A549 (cell line): Measurements from ENCODE around the gene TMEM267. TPM values are rescaled to one million over a fixed set of nuclear protein-coding genes. Genes with fewer than 3 reads are reported as not detected.
A peak's percentile ranks its signal among the peaks of the same experiment; 100 is the strongest.
"Not testable (repeated sequence)": the region's sequence is repeated elsewhere in the genome, so short reads cannot be mapped to it uniquely, and the experiment has no call there.

Source experiments
- ATAC-seq, 2 experiments: fragments of 200-7000 bp in 1 of 2; fragments of >200 bp in 1 of 2; cut with Nextera tagmentation in 1 of 2; cut with Tn5 transposase in 1 of 2; 3 replicates each; pipeline versions ENCODE4 v1.8.0 to v1.9.1; 2018 to 2020; ENCODE audit warnings: mild to moderate bottlenecking in 1 of 2, moderate library complexity in 1 of 2
- CTCF ChIA-PET: fragments of 300-600 bp; sonication (Branson Sonifier 250); formaldehyde crosslinking; extraction: SDS; loops from one replicate; lab custom pipeline; 2021; ENCODE audit warnings: antibody characterized with exemption, inconsistent platforms; lab: Yijun Ruan, JAX
- POLR2A ChIA-PET: fragments of 350-600 bp; formaldehyde crosslinking; extraction: SDS; loops from one replicate; lab custom pipeline; 2021; ENCODE audit warnings: antibody characterized with exemption, inconsistent platforms; lab: Yijun Ruan, JAX
- DNase-seq, 2 experiments: peaks; one replicate each; pipeline versions ENCODE4 v3.0.0 to v3.0.0-alpha.2; 2011 to 2016; ENCODE audit warnings: low read depth in 1 of 2, low spot score in 1 of 2
- FAIRE-seq: peaks from 2 replicates; lab custom pipeline; 2011; peaks lifted over from hg19 to GRCh38; lab: Jason Lieb, UNC
- H3K27ac ChIP-seq, 2 experiments: fragments of >200 bp; sonication (Bioruptor Twin); formaldehyde crosslinking; 3 replicates each; pipeline ENCODE4 v1.5.1; 2016 to 2017
- H3K4me1 ChIP-seq: fragments of >200 bp; sonication (Bioruptor Twin); formaldehyde crosslinking; 3 replicates; pipeline ENCODE4 v1.6.1; 2016
- H3K4me2 ChIP-seq: fragments of >200 bp; sonication (Bioruptor Twin); formaldehyde crosslinking; 3 replicates; pipeline ENCODE4 v1.6.1; 2016
- H3K4me3 ChIP-seq: fragments of >200 bp; sonication (Bioruptor Twin); formaldehyde crosslinking; 3 replicates; pipeline ENCODE4 v1.5.1; 2016
- H3K9me3 ChIP-seq: fragments of >200 bp; sonication (Bioruptor Twin); formaldehyde crosslinking; 3 replicates; pipeline ENCODE4 v1.6.1; 2016
- ATOH8 ChIP-seq: fragments of 250-450 bp; sonication (Bioruptor Pico); IDR thresholded peaks from 2 replicates; pipeline ENCODE4 v1.5.0; 2020; ENCODE audit warnings: low read depth, mild to moderate bottlenecking, moderate library complexity
- BCL3 ChIP-seq: fragments of >200 bp; sonication (Bioruptor Twin); formaldehyde crosslinking; IDR thresholded peaks from 3 replicates; pipeline ENCODE4 v1.6.1; 2016
- CBX2 ChIP-seq: fragments of 200-600 bp; sonication (generic); IDR thresholded peaks from 2 replicates; pipeline ENCODE4 v1.6.1; 2016; ENCODE audit warnings: low read depth, mild to moderate bottlenecking, borderline replicate concordance
- CHD4 ChIP-seq: fragments of 200-600 bp; sonication (generic); IDR thresholded peaks from 2 replicates; pipeline ENCODE4 v1.6.1; 2016; ENCODE audit warnings: antibody characterized with exemption, mild to moderate bottlenecking, borderline replicate concordance
- EHMT2 ChIP-seq: fragments of 200-600 bp; sonication (generic); IDR thresholded peaks from 2 replicates; pipeline ENCODE4 v1.6.1; 2016; ENCODE audit warnings: antibody characterized with exemption, low read depth, mild to moderate bottlenecking, moderate library complexity
- ELK1 ChIP-seq: fragments of 150-350 bp; IDR thresholded peaks from 2 replicates; pipeline ENCODE4 v1.6.1; 2014; ENCODE audit warnings: low read depth, mild to moderate bottlenecking, low read length
- ESRRA ChIP-seq: fragments of 150-350 bp; IDR thresholded peaks from 2 replicates; pipeline ENCODE4 v1.6.1; 2014; ENCODE audit warnings: mild to moderate bottlenecking, low read length, borderline replicate concordance
- GATA3 ChIP-seq: IDR thresholded peaks from 2 replicates; pipeline ENCODE4 v1.6.1; 2012; ENCODE audit warnings: borderline replicate concordance
- HOXB5 ChIP-seq: fragments of 250-450 bp; sonication (Bioruptor Pico); IDR thresholded peaks from 2 replicates; pipeline ENCODE4 v1.5.0; 2020; ENCODE audit warnings: mild to moderate bottlenecking, moderate library complexity
- JUN ChIP-seq, 2 experiments: fragments of >200 bp; sonication (Bioruptor Twin); formaldehyde crosslinking; IDR thresholded peaks; 2 replicates in 1 of 2; 3 replicates in 1 of 2; pipeline ENCODE4 v1.6.1; 2016 to 2017
- MAFK ChIP-seq: fragments of 450-650 bp; IDR thresholded peaks from 2 replicates; pipeline ENCODE4 v1.6.1; 2014; ENCODE audit not compliant: partially characterized antibody
- MAZ ChIP-seq: fragments of 150-350 bp; IDR thresholded peaks from 2 replicates; pipeline ENCODE4 v1.6.1; 2014; ENCODE audit warnings: antibody characterized with exemption, low read depth, low read length, borderline replicate concordance
- RFX5 ChIP-seq: fragments of 450-650 bp; IDR thresholded peaks from 2 replicates; pipeline ENCODE4 v1.7.1; 2014; ENCODE audit warnings: antibody characterized with exemption, mild to moderate bottlenecking, moderate library complexity
- SMC3 ChIP-seq: fragments of >200 bp; sonication (Bioruptor Twin); formaldehyde crosslinking; IDR thresholded peaks from 3 replicates; pipeline ENCODE4 v1.6.1; 2018; ENCODE audit warnings: inconsistent platforms
- TP53 ChIP-seq: fragments of 250-450 bp; sonication (Bioruptor Pico); IDR thresholded peaks from 2 replicates; pipeline ENCODE4 v1.5.0; 2021; ENCODE audit warnings: mild to moderate bottlenecking, moderate library complexity
- ZFP36 ChIP-seq: fragments of 450-650 bp; IDR thresholded peaks from 2 replicates; pipeline ENCODE4 v1.6.1; 2014; ENCODE audit warnings: borderline replicate concordance; ENCODE audit not compliant: partially characterized antibody
- WGBS: methylation state at CpG from one replicate; pipeline ENCODE4 v1.1.6; 2017; ENCODE audit errors: missing lambda C conversion rate; 5-methylcytosine and 5-hydroxymethylcytosine counted together
- polyA plus RNA-seq, 4 experiments: library from polyadenylated mRNA; depleted of rRNA in 3 of 4; stranded (reverse); fragments of >200 nt; fragmentation: RNase III in 1 of 4; extraction: RNeasy Plus Mini Kit Qiagen cat#74134 plus additional on column Dnase treatment in 1 of 4; gene quantifications; 2 replicates in 3 of 4; 3 replicates in 1 of 4; pipeline ENCODE4 v1.2.3, GENCODE V29; 2011 to 2017

The TMEM267 gene
- polyA plus RNA-seq, 2 of the 4 experiments (the other 2 are of a cell fraction): 15.8 to 46.1 TPM

- ATAC-seq: no peak
- Histone ChIP-seq H3K4me2 (no peak overlapping the region), H3K27ac (no peak overlapping the region), H3K4me1 (no peaks in the 10 kb centered on the region), H3K4me3 (no peak overlapping the region), H3K9me3 (peaks cover 3% of the 10 kb centered on the region; the same call in 1 of the 3 replicates)
- no peak for FAIRE-seq
- TF ChIP-seq HOXB5: no peak
- ChIA-PET CTCF (interaction anchor here (3.0 kb wide), 1 partner anchor 23 kb away, joined by 7 read pairs; the partner anchor contains the start of gene TMEM267), POLR2A (no interaction called here)
- 92% methylated on average over 1 of the region's 1 CpG for WGBS
- no peak for DNase-seq
Measured at GRCh38 chr5:43461066-43461465, 22.6 kb downstream of the TMEM267 start.

- Histone ChIP-seq H3K4me3 (no peak overlapping the region), H3K27ac (no peak overlapping the region), H3K4me2 (no peak overlapping the region), H3K4me1 (no peaks in the 10 kb centered on the region)
- ChIA-PET POLR2A (no interaction called here), CTCF (no interaction called here)
- no peak for FAIRE-seq
- TF ChIP-seq MAZ: no peak
- TF ChIP-seq ZFP36: peak; percentile 44
- TF ChIP-seq, all 56 proteins: peak for 1
- ATAC-seq (no peak), DNase-seq (no peak)
- 92% methylated on average over 3 of the region's 3 CpGs for WGBS
- H3K9me3 ChIP-seq: no peaks in the 10 kb centered on the region
Measured at GRCh38 chr5:43456556-43456955, 27.1 kb downstream of the TMEM267 start.

GRCh38 chr5:43441575-43441974 lies 42.1 kb downstream of the TMEM267 start:
- FAIRE-seq, CTCF ChIA-PET, ATAC-seq, H3K4me3 ChIP-seq, POLR2A ChIA-PET, DNase-seq: not testable (repeated sequence)
- TF ChIP-seq MAFK: peak; percentile 53
- TF ChIP-seq, all 56 proteins: peak for 1; not testable (repeated sequence) for 55
- H3K4me2 ChIP-seq, H3K4me1 ChIP-seq, H3K27ac ChIP-seq: not testable (repeated sequence)
- peaks cover 20% of the 10 kb centered on the region for H3K9me3 ChIP-seq

- ChIA-PET POLR2A (no interaction called here), CTCF (interaction anchor here (1.5 kb wide), 1 partner anchor 18 kb away, joined by 3 read pairs; no protein-coding TSS in a partner anchor)
- peaks cover 21% of the 10 kb centered on the region for H3K4me1 ChIP-seq
- no peak for FAIRE-seq
- peak in 1 of 2 experiments; percentile 26; a peak in 1 of 6 replicates for ATAC-seq
- no peak for DNase-seq
- peaks cover 6% of the 10 kb centered on the region; the same call in 1 of the 3 replicates for H3K9me3 ChIP-seq
- TF ChIP-seq CBX2: no peak
- no peak for TF ChIP-seq RFX5
- TF ChIP-seq MAFK: no peak
- TF ChIP-seq EHMT2: no peak
- no peak for TF ChIP-seq GATA3
- TF ChIP-seq ELK1: no peak
- no peak for TF ChIP-seq CHD4
- no peak for TF ChIP-seq JUN (IDR thresholded peaks at IDR 0.05)
- no peak for TF ChIP-seq ESRRA
- no peak for TF ChIP-seq ATOH8 (CRISPR knock-in tag)
- TF ChIP-seq TP53 (CRISPR knock-in tag): no peak
- no peak for TF ChIP-seq BCL3
- TF ChIP-seq SMC3: no peak
- WGBS: 97% methylated on average over 3 of the region's 3 CpGs
- H3K27ac ChIP-seq: no peak overlapping the region
- no peak overlapping the region for H3K4me3 ChIP-seq
- no peak overlapping the region for H3K4me2 ChIP-seq
Measured at GRCh38 chr5:43437062-43437660, 46.5 kb downstream of the TMEM267 start.
